ENCODE measurements around the gene CEP63. TPM values are rescaled to one million over a fixed set of nuclear protein-coding genes. Genes with fewer than 3 reads are reported as not detected.
A peak's percentile ranks its signal among the peaks of the same experiment; 100 is the strongest.

The CEP63 gene
- total RNA-seq, 2 donors from 2014 or later, result 21.2 to 33.0 TPM

DNA sequence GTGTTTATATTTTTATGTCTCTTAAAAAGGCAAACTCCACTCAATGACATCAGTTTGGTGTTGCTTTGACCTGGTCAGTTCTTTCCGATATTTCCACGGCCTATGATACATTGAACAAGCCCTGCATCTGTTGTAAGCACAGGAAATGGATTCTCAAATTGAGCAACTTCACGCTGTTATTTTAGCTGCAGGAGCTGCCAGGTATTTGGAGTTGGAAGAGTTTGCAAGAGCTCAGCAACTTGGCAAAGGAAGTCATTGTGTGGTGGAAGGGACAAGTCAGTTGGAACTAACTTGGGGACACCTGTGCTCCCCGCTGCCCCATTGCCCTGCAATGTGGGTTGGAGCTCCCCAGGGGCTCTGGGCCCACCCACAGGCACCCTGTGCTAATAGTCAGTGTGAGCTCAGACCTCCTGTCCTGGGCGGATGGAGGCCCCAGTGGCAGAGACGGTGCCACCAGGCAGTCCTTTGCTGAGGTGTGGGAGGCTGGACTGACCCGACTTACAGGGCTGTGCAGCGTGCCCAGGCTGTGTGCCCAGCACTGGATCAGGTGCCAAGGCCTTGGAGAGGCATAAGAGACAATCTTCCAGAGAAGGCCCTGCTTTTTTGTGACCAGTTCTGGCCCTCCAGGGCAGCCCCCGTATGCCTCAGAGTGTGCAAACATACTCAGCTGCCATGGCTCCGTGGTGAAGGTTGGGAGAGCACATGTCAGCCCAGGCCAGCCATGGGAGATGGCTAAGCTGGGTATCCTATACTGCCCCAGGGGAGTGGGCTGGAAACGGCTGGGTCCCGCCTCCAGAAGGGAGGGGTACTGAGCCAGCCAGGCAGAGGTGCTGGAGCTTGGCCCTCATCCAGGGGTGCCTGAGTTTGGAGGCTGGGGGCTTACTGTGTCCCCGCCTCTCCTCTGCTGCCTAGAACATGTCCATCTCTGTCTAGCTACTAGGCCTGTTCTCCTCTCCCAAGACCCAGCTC lies 121.5 kb downstream of the CEP63 start:
- no peak overlapping the region for H3K27ac ChIP-seq (ENCODE audit: low read depth, low read length)
- TF ChIP-seq CTCF (conservative IDR thresholded peaks at IDR 0.05), result no peak
- peaks cover 42% of the 10 kb centered on the region for H3K27me3 Mint-ChIP-seq (ENCODE audit: insufficient read depth)
- no peak overlapping the region for H3K4me3 Mint-ChIP-seq
- no peak overlapping the region for H3K9ac ChIP-seq (ENCODE audit: extremely low read depth, low read length, poor library complexity, severe bottlenecking)
- H3K9me3 ChIP-seq (ENCODE audit: control insufficient read depth, low read length), result no peaks in the 10 kb centered on the region
- no peaks in the 10 kb centered on the region for H3K36me3 ChIP-seq (ENCODE audit: control insufficient read depth, insufficient read depth, low read length)
- no peaks in the 10 kb centered on the region for H3K36me3 Mint-ChIP-seq (ENCODE audit: low read depth)
- WGBS, 2 experiments (ENCODE audit: insufficient coverage in 1 of 2, insufficient read length in 1 of 2), result 82 to 84% methylated on average over 7 to 13 of the region's 13 CpGs
- no peak overlapping the region for H3K27ac Mint-ChIP-seq
- H3K9me3 Mint-ChIP-seq, result no peaks in the 10 kb centered on the region
- H3K4me1 Mint-ChIP-seq, result peaks cover 1% of the 10 kb centered on the region
- H3K4me1 ChIP-seq (ENCODE audit: control insufficient read depth, insufficient read depth, low read length), result no peaks in the 10 kb centered on the region
- no peak overlapping the region for H3K4me3 ChIP-seq (ENCODE audit: low read length)
- H3K27me3 ChIP-seq (ENCODE audit: control insufficient read depth, insufficient read depth, low read length, poor library complexity, severe bottlenecking), result peaks cover 9% of the 10 kb centered on the region
- DNase-seq, result peak; percentile 28

DNA sequence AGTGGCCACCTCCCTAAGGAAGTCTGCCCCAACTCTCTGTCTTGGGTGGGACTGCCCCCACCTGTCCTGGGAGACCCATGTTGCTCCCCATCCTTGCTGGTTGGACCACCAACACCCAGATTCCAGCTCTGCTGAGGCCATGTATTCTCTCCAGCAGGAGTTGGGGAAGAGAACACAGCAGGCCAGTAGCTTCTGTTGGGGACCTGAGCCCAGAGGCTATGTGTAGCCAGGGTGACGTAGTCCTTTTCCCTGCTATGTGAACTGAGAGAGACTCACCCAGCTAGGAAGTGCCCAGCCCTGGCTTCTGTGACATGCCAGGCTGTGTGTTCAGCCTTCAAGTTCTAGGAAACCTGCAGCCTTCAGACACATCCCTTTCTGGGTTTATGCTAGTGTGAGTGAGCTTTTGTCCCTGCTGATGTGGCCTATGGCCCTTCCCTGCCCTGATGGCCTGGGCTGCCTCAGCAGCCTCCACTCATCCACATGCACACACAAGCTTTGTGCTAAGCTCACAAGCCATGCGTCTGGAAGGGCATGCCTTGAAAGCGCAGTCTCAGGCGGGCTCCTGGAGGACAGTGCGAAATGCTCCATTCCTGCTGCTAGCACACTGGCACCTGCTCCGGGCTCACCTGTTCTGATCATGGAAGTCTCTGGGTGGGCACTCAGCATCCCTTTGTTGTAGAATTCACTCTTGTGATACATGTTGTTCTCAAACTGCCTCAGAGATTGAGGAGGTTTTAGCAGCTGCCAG lies 122.3 kb downstream of the CEP63 start:
- H3K36me3 ChIP-seq (ENCODE audit: control insufficient read depth, insufficient read depth, low read length), result no peaks in the 10 kb centered on the region
- Mint-ChIP-seq H3K27me3 (ENCODE audit: insufficient read depth) (peaks cover 45% of the 10 kb centered on the region), H3K4me1 (no peaks in the 10 kb centered on the region), H3K9me3 (no peaks in the 10 kb centered on the region), H3K27ac (no peak overlapping the region), H3K36me3 (ENCODE audit: low read depth) (no peaks in the 10 kb centered on the region), H3K4me3 (no peak overlapping the region)
- no peaks in the 10 kb centered on the region for H3K9me3 ChIP-seq (ENCODE audit: control insufficient read depth, low read length)
- H3K4me3 ChIP-seq (ENCODE audit: low read length), result no peak overlapping the region
- peak; percentile 32 for DNase-seq
- WGBS, 2 experiments (ENCODE audit: insufficient coverage in 1 of 2, insufficient read length in 1 of 2), result 85 to 93% methylated on average over 3 to 6 of the region's 6 CpGs
- H3K27me3 ChIP-seq (ENCODE audit: control insufficient read depth, insufficient read depth, low read length, poor library complexity, severe bottlenecking), result peaks cover 10% of the 10 kb centered on the region
- no peak overlapping the region for H3K27ac ChIP-seq (ENCODE audit: low read depth, low read length)
- no peaks in the 10 kb centered on the region for H3K4me1 ChIP-seq (ENCODE audit: control insufficient read depth, insufficient read depth, low read length)
- no peak for TF ChIP-seq CTCF (conservative IDR thresholded peaks at IDR 0.05)
- no peak overlapping the region for H3K9ac ChIP-seq (ENCODE audit: extremely low read depth, low read length, poor library complexity, severe bottlenecking)

DNA sequence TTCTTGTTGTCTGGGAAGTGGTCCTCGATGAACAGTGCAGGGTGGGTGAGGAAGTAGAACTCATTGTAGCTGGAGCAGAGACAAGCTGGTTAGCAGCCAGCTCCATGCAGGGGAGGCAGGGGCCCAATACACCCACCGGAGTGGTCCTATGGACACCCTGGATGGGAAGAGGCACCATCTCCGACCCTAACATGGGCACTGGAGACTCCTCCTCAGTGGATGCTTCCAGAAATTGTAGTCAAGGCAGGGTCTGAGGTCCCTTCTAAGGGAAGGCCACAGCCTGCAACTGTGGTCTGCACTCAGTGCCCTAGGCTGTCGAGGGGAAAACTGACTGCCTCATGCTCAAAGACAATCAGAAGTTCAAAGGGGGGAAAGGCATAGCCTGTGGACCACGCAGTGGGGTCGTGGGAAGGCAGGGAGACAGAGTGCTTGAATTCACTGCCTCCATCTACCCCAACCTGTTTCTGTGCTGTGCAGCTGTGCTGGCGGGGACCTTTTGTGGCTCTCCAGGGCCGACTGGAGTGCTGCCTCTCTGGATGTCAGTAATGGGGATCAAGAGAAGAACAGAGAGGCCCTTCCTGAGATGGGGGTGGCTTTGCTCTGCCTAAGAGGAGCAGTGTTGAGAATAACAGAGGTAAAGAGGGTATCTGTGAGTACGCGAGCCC lies 123.0 kb downstream of the CEP63 start:
- Mint-ChIP-seq H3K9me3 (no peaks in the 10 kb centered on the region), H3K4me1 (no peaks in the 10 kb centered on the region), H3K27ac (no peak overlapping the region), H3K4me3 (no peak overlapping the region), H3K27me3 (ENCODE audit: insufficient read depth) (peaks cover 40% of the 10 kb centered on the region), H3K36me3 (ENCODE audit: low read depth) (no peaks in the 10 kb centered on the region)
- no peak for DNase-seq
- Histone ChIP-seq H3K4me1 (ENCODE audit: control insufficient read depth, insufficient read depth, low read length) (no peaks in the 10 kb centered on the region), H3K4me3 (ENCODE audit: low read length) (no peak overlapping the region), H3K9ac (ENCODE audit: extremely low read depth, low read length, poor library complexity, severe bottlenecking) (no peak overlapping the region), H3K9me3 (ENCODE audit: control insufficient read depth, low read length) (no peaks in the 10 kb centered on the region), H3K27ac (ENCODE audit: low read depth, low read length) (no peak overlapping the region), H3K36me3 (ENCODE audit: control insufficient read depth, insufficient read depth, low read length) (no peaks in the 10 kb centered on the region), H3K27me3 (ENCODE audit: control insufficient read depth, insufficient read depth, low read length, poor library complexity, severe bottlenecking) (peaks cover 15% of the 10 kb centered on the region)
- 91 to 93% methylated on average over 6 to 10 of the region's 10 CpGs for WGBS, 2 experiments (ENCODE audit: insufficient coverage in 1 of 2, insufficient read length in 1 of 2)
- TF ChIP-seq CTCF (conservative IDR thresholded peaks at IDR 0.05), result no peak

Measured in endodermal cell (in vitro differentiated cells).